Activated CD4-positive, alpha-beta T cell treated with anti-CD3 and anti-CD28 coated beads, Interleukin-2, amount 50 U/mL, for 4 hours (primary cell): ENCODE results near the gene RHEB.
A peak's percentile ranks its signal among the peaks of the same experiment; 100 is the strongest.

Experiments used
- DNase-seq, 2 experiments: peaks; one replicate each; pipeline ENCODE4 v3.0.0-alpha.2; 2020

RHEB gene

DNA sequence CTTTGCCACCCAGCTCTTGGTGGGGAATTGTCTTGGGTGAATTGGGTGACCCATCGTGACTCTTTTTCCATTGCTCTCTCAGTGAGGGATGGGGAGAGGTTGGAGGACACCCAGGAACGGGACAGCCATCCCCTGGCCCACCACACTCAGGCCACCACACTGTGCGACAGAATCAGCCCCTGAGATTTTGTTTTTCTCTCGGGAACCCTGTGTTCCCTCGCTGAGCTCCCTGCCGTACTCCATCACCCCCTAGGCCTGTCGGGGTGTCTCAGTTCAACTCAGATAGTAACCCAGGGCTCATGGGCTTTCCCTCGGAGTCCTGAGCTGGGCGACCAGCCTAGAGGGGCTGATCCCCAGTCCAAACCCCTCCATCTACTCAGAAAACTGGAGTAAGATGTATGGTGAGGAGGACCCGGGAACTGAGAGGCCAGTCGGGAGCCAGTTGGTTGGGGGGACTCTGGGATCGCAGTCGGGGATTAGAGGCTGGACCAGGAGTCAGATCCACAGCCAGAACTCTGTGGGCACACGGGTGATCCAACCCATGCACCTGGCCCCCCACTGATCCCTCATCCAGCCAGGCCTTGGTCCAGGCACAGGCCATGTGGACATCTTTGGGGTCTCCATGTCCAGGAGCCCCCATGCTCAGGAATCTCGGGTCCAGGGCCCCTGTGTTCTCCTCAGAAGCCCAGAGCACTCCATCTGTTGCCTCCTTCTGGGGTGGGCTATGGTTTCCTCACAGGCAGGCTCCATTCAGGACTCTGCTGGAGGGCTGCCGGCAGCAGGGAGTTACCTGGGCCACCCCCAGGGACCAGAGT is 89.1 kb downstream of the RHEB start:
- DNase-seq, result no peak

DNA sequence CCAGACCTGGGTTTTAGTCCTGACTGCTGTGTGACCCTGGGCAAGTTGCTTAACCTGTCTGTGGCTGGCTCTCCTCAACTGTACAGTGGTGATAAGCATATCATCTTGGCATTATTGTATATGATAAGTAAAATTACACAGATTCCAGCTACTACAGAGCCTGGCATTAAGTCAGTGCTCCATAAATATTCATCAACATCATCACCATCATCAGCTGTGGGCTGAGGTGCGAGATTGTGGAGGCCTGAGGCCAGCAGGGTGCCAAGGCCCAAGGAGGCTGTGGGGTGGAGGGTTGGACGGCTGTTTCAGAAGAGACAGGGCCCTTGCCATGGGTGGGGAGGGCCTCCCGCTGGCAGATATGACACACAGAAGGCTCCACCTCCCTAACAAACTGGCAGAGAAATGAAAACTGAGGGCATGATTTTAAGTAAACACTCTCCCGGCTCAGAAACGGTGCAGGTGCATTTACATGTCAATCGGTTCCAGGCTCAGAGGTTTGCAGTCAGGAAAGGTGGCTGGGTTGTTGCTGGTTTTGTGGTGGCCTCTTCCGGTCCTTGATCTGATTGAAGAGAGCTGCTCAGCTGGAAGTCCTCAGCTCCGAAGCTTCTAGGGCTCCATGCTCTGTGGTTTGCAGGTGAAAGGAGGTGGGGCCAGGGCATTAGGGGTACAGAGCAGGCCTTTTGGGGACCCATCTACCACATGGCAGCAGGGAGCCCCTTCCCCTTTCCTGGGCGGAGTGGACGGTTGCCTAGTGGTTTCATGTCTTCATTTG is 89.9 kb downstream of the RHEB start:
- peak in 1 of 2 experiments; percentile 33 for DNase-seq

DNA sequence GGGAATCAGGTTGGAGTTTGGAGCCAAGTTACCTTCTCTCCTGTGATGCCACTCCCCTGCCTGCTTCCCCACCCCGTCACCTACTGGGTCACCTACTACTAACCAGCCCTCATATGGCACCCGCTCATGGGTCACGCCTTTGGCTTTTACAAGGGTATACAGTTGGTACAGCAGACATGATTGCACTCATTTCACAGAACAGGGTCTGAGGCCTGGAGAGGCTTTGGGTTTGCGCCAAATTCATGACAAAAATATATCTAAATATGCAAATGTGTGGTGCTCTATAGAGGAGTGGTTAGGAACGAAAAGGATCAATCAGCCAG is 90.5 kb downstream of the RHEB start:
- no peak for DNase-seq

DNA sequence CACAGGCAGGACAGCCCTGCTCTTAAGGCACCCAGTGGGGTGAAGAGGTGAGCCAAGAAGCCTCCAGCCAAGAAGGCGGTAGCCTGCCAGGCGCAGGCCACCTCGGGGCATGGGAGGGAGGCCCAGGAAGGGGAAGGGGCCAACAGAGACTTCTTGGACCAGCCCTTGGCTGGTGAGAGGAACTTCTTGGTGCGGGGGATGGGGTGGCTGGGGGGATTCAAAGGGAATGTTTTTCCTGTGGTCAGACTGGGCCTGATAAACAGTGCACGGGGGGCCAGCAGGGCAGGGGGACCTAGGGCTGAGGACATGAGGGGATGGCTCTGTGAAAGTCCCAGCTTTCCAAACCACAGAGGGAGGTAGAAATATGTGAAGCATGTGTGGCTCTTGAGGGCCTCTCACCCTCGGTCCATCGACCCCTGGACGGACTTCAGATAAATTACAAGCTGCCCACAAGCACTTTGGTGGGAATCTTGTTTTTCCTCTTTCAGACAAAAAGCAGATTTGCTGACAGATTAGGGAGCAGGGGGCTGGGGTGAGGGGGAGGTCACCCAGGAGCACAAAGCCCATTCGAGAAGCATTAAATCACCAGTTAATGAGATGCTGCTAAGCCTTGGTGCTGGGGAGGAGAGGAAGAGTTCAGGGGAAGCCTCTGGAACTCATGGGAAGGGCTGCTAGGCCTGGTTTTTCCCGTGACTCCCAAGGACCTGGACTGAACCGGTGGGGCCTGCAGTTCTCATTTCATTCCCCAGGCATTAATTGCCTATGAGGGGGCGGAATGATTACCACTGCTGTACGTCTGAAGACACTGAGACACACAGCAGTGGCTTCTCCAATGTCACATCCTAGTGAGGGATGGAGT is 91.1 kb downstream of the RHEB start:
- no peak for DNase-seq

DNA sequence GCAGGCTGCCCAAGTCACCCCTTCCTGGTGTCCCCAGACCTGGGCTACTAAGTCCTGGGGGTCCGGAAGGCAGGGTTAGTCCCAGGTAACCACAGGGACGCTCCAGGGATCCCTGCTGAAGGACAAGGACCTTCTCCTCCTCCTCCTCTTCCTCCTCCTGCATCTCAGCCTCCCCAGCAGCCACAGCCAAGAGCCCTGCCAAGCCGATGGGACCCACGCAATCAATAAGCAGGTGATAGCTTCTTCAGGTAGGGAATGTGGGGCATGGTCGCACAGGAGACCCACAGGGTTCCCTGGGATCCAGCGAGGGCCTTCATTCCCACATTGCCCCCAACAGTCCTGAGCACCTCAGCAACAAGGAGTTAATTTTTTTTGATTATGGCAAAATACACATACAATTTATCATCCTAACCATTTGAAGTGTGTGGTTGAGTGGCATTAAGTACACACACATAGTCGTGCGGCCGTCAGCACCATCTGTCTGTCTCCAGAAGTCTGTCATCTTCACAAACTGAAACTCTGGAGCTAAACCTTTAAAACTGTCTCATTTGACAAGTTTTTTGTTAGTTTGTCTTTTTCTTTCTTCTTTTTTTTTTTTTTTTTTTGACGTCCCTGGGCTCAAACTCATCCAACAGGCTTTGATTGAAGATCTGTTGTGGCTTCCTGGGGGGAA is 91.9 kb downstream of the RHEB start:
- DNase-seq, result no peak

DNA sequence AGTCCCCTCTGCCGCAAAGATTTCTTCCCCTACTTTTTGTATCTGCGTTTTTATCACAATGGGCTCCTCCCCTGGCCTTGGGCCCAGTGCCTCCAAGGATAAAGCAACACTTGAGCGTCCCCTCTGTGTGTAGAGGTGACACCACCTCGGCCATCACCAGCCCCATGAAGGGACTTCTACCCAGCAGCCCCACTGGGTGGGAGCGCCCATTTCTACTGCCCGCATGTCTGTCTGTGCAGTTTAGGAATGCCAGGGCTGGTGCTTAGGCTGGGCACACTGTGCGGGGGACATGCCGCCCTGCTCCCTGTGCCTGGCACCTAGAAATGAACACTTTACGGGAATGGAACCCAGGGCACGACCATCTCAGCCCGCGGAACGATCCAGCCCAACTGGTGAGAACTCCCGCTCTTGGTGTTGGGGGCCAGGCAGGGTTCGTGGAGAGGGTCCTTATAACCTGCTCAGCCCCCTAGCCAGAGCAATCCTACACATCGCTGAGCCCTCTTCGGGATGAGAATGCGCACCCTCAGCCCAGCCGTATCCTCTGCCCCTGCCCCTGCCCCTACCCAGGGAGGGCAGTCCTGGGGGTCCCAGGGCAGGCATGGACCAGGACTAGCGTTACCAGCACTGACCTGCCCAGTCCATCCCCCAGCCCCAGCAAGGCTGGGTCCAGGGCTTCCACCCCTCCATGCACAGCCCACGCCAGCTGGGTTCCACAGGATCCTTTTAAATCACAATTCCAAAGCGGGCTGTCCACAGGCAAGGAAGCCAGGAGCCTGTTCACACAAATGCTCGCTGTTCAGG is 92.6 kb downstream of the RHEB start:
- no peak for DNase-seq

DNA sequence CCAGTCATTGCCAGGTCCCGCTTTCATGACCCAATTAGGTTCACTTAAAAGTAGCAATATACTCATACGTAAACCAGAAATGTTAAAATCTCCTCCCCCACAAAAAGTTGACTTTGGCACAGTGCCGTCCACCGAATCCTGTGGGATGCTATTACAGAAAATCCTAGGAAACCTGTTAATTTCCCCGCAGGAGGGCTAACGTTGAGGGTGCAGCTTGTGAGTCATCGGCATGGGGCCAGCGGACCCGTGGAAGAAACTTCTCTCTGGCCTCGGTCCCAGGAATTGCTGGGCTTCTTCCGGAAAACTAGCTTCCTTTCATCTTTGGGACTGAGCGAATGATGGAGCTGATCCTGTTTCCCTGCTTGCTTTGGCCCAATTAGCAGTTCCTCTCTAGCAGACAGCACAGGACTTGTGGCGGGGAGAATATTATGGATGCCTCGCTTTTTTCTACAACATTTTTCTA is 93.2 kb downstream of the RHEB start:
- no peak for DNase-seq

DNA sequence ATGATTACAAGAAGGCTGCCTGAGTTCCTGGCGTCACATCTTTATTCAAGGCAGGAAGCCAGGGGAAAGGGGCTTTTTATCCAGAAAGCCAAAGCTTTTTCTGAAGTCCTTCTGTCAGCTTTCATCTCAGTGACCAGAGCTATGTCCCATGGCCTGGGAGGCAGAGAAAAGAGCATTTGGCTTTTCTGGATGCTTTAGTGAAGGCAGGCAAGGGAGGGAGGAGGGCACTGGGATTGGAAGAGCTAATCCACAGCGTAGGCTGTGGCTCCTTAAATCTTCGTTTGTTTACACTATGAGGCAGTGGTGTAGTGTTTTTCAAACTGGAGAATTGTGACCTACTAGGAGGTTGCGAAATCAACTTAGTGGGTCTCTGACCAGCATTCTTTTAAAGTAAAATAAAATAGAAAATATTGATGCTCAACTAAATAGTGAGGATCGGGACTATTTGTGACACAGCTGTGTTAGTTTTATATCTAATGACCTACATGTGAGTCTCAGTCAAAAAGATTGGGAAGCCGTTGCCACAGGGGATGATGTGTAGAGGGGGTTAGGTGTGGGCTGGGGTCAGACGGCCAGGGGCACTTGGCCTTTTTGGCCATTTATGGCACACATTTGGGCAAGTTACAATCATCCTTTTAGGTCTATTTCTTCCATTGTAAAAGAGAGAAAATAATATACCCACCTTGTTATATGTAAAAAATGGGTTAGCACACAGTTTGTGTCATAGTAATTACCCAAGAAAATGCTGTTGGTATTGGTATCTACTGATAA is 93.8 kb downstream of the RHEB start:
- DNase-seq, result no peak

DNA sequence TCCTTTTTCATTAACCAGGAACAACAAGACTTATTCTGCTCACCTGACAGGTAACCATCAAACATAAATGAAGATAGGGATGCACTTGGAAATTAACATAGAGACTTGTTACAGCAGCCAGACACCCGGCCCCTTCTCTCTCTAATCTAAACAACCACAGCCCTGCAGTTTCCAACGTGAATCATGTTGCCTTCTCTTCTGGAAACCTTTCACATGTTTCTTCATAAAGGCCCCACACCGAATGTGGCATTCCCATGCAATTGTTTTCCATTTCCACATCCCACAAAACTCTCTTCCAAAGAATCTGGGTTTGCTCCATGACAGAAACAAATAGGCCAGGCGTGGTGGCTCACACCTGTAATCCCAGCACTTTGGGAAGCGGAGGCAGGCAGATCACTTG is 94.9 kb downstream of the RHEB start:
- DNase-seq, result no peak

DNA sequence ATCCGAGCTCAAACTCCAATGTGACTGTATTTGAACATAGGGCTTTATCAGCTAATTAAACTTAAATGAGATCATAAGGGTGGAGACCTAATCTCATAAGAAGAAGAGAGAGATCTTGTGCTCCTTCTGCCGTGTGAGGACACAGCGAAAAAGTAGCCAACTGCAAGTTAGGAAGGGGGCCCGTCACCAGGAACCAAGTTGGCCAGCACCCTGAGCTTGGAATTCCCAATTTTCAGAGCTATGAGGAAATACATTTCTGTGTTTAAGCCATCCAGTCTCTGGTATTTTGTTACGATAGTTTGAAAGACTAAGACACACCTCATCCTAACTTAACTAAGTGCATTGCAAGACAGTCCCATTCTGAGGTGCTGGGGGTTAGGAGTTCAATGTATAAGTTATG is 95.8 kb downstream of the RHEB start:
- no peak for DNase-seq

DNA sequence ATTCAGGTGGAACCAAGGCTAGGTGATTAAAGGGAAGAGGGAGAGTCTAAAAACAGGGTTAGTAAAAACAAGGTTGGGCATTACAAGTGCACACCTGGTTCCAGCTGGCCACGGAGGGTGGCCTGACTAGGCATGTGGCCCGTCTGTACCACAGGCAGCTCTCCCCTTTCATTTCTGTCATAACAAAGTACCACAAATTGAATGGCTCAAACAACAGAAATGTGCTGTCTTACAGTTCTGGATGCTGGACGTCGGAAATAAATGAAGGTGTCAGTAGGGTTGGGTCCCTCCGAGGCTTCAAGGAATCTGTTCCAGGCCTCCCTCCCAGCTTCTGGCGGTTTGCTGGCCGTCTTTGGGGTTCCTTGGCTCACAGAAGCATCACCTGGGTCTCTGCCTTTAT is 96.5 kb downstream of the RHEB start:
- no peak for DNase-seq

DNA sequence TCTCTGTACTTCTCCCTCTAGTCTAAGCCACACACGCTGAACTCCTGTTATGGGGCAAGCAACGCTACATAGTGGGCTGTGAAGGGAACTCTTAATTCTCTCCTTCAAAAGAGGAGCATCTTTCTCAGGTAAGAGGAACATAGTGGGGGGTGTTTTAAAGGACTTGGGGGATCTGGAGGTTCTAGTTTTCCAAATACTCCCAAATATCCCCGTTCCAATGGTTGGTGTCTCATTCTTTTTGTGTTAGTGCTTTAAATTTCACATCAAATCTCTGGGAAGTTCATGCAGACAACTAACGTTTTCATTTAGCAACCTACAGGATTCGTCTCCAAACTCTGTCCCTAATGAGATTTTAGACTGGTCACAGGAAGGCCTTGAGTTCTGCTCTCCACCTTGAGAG is 97.5 kb downstream of the RHEB start:
- no peak for DNase-seq

DNA sequence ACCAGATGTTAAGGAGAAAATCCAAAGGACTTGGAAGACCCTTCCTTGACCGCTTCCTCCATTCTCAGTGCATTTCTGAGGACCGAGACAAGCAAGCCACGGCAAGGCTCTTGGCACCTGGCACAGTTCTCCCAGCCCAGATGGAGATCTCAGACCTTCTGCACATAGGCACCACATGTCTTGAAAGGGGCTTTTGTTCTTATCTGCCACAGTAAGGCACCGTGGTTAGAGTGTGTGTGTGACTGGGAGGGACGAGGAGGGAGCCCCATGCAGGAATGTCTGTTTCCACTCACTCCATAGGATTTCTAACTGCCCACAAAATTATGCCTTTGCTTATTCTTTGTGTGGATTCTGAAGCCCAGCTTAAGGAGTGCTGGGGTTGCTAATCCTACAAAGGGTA is 99.6 kb downstream of the RHEB start:
- DNase-seq, result no peak

DNA sequence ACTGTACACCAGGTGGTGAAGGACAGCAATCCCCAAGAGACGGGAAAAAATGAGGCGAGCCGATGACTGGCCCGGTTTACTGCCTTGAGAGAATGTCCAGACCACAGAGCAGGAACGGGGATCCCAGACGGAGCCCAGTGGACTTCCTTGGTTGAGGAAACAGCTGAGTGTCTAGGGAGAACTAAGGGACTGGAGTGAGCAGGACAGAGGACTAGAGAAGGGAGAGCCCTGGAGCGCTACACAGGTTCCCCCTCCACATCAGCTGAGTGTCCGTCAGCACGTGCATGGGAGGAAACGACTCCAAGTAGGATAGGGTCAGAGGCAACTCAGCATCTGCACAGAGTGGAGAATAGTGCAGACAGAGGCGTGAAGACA is 102.8 kb downstream of the RHEB start:
- DNase-seq, result no peak

DNA sequence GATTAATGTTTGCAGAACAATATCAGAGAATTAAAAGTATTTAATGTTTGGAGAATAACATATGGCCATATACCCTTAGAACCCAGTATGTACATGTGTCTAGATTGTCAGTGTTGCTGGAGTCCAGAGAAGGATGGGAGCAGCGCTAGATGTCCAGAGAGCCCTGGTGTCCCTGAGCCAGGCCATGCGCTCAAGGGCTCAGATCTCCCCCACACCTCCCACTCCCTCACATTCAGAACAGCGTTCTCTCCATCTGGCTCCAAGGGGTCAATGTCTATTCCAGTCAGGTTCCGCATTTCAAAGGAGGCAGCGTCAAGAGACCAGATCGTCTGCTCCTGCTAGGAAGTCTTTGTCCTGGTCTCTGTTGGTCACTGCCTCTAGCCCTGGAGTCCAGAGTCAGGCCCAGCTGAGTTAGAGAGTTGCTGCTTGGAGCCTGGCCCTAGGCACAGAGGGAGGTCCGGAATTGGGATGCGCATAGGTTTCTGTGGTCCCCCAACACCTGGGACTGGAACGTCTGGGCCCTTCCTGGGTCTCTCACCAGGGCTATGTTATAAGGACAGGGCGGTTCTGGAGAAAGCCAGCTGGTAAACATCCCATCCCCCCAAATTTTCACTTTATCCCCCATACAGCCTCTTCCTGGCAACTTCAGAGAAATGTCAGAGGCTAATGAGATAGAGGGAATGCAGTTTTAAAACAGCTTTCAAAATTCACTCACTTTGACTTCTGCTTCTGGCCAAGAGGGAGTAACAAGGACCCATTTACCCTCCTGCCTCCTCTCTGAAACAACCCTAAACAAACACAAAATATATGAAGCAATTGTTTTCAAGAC is 103.4 kb downstream of the RHEB start:
- no peak for DNase-seq
